PC-3 (cell line): ENCODE results near the gene STPG3. TPM values are rescaled to one million over a fixed set of nuclear protein-coding genes. Genes with fewer than 3 reads are reported as not detected.

Source experiments
- ATAC-seq: fragments of 200-7000 bp; cut with Tn5 transposase; 2 replicates; pipeline ENCODE4 v1.9.1; 2020; ENCODE audit warnings: mild to moderate bottlenecking, moderate library complexity
- BruUV-seq: library from RNA; stranded (reverse); fragments of 400-500 nt; replicated peaks from 2 replicates; lab custom pipeline; 2021; lab: Mats Ljungman, UMichigan
- CTCF ChIA-PET: fragments of 300-600 bp; sonication (Branson Sonifier 250); formaldehyde crosslinking; loops from one replicate; lab custom pipeline; 2022; ENCODE audit warnings: antibody characterized with exemption; lab: Charles Lee
- POLR2A ChIA-PET: fragments of 300-600 bp; sonication (Branson Sonifier 250); formaldehyde crosslinking; loops from one replicate; lab custom pipeline; 2022; ENCODE audit warnings: antibody characterized with exemption; ENCODE audit not compliant: unreplicated experiment; lab: Charles Lee
- DNase-seq: peaks from one replicate; pipeline ENCODE4 v3.0.0-alpha.2; 2015
- H2AFZ ChIP-seq: fragments of 300-600 bp; sonication (generic); 2 replicates; pipeline ENCODE4 v1.6.0; 2016; ENCODE audit warnings: antibody characterized with exemption, low read length
- H3F3A ChIP-seq: fragments of 300-600 bp; sonication (generic); one replicate; pipeline ENCODE4 v1.6.0; 2017; ENCODE audit warnings: antibody characterized with exemption, low read length, control low read depth, mild to moderate bottlenecking; ENCODE audit not compliant: unreplicated experiment
- H3K27ac ChIP-seq: fragments of 300-600 bp; sonication (generic); 2 replicates; pipeline ENCODE4 v1.5.1; 2016; ENCODE audit warnings: mild to moderate bottlenecking, low read length
- H3K27me3 ChIP-seq: fragments of 300-600 bp; sonication (generic); 2 replicates; pipeline ENCODE4 v1.6.1; 2016; ENCODE audit warnings: low read length, mixed read lengths
- H3K36me3 ChIP-seq: fragments of 300-600 bp; sonication (generic); 2 replicates; pipeline ENCODE4 v1.6.1; 2016; ENCODE audit warnings: low read depth, mixed run types, low read length, mixed read lengths
- H3K4me1 ChIP-seq: fragments of 300-600 bp; sonication (generic); 2 replicates; pipeline ENCODE4 v1.5.1; 2016; ENCODE audit warnings: low read length; ENCODE audit not compliant: insufficient read depth
- H3K4me2 ChIP-seq: fragments of 300-600 bp; sonication (generic); 2 replicates; pipeline ENCODE4 v1.6.0; 2016; ENCODE audit warnings: low read length
- H3K4me3 ChIP-seq: fragments of 300-600 bp; sonication (generic); 2 replicates; pipeline ENCODE4 v1.5.1; 2016; ENCODE audit warnings: mild to moderate bottlenecking, low read length, mixed read lengths
- H3K79me2 ChIP-seq: fragments of 300-600 bp; sonication (generic); 2 replicates; pipeline ENCODE4 v1.6.1; 2017; ENCODE audit warnings: low read length, mixed read lengths
- H3K9ac ChIP-seq: fragments of 300-600 bp; sonication (generic); 2 replicates; pipeline ENCODE4 v1.6.0; 2016; ENCODE audit warnings: mild to moderate bottlenecking, low read length
- H3K9me2 ChIP-seq: fragments of 300-600 bp; sonication (generic); replicated peaks from 2 replicates; pipeline ENCODE4 v1.6.1; 2016; ENCODE audit warnings: mixed run types, low read length, mixed read lengths
- H3K9me3 ChIP-seq: fragments of 300-600 bp; sonication (generic); 2 replicates; pipeline ENCODE4 v1.6.1; 2016; ENCODE audit warnings: low read length, mixed read lengths
- H4K20me1 ChIP-seq: fragments of 300-600 bp; sonication (generic); 2 replicates; pipeline ENCODE4 v1.6.1; 2016; ENCODE audit warnings: low read length, mixed read lengths
- EZH2 ChIP-seq: fragments of 300-600 bp; sonication (generic); IDR thresholded peaks from one replicate; pipeline ENCODE4 v1.6.1; 2017; ENCODE audit warnings: antibody characterized with exemption, mild to moderate bottlenecking, low read length; ENCODE audit not compliant: unreplicated experiment
- EZH2phosphoT487 ChIP-seq: fragments of 300-600 bp; sonication (generic); IDR thresholded peaks from 2 replicates; pipeline ENCODE4 v1.6.1; 2018; ENCODE audit warnings: mild to moderate bottlenecking, antibody characterized with exemption, low read length, borderline replicate concordance
- intact Hi-C: fragments of 100-400 bp; cut with micrococcal nuclease; formaldehyde crosslinking; loops from 2 replicates; pipeline ENCODE4 v1.9.0; 2023
- total RNA-seq: library from RNA; depleted of rRNA; stranded (reverse); fragments of >200 nt; gene quantifications from 2 replicates; pipeline ENCODE4 v1.2.3, GENCODE V29; 2014
- TF ChIP-seq, protein P1 (sequence below): fragments of 300-600 bp; sonication (generic); conservative IDR thresholded peaks from 2 replicates; pipeline ENCODE4 v1.5.1; 2017; ENCODE audit warnings: antibody characterized with exemption, low read depth, mild to moderate bottlenecking, low read length

The STPG3 gene
- total RNA-seq, 1 experiment from 2014 or later = not detected

DNA sequence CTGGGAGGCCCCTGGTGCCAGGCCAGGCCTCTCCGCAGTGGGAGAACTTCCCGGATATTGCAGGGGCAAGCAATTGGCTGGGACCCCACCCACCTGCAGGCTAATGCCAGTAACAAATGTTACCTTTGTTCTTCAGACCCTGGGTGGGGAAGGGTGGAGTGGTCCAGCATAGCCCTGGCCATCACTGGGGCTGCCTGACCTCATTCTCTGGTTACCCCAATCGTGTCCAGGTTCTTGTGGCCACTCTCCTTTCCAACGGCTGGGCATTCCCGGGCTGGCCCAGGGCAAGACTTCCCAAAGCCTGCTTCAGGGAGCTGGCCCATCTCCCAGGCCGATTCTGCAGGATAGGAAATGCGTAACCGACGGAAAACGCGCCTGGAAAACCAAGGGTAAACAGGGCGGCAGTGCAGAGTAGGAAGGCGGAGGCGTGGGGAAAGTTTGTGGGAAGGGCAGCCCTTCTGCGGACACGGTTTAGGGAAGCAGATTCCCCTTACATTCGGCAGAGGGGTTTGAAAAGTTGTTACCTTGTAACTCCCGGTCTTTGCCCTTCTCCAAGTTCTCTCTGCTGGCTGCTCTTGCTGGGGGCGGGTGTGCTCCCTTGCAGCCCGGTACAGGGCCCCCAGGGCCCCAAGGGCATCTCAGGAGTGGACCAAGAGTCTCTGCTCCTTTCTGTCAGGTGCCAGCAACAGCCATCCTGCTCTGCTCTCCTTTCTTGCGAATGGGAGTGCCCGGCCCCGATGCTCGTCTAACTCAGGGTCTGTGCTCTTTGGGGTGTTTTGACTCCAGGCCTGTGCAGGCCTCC lies 47.5 kb downstream of the STPG3 start:
- H3K4me2 ChIP-seq = no peak overlapping the region
- intact Hi-C loops = no loop called here

DNA sequence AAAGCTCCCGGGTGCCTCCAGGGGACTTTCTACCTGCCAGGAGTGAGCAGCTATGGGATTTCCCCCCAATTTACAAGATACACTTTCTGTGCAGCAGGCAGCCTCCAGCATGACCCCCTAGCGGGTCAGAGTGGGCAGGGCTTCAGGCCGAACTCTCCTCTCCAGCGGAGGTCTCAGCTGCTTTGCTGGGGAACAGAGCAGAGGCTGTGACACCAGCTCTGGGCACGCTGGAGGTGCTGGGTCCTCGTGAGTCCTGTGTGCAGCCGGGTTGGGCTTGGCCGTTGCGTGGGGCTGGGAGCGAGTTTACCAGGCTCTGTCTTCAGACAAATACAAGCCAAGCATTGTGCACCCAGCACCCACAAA lies 48.1 kb downstream of the STPG3 start:
- H3K79me2 ChIP-seq = peaks cover 15% of the 10 kb centered on the region
- H3K9ac ChIP-seq = no peak overlapping the region
- CTCF ChIA-PET = no interaction called here
- no peaks in the 10 kb centered on the region for H3K36me3 ChIP-seq
- no peak overlapping the region for H3K4me3 ChIP-seq
- no TSS peak for BruUV-seq
- POLR2A ChIA-PET = interaction anchor here (0.6 kb wide), 1 partner anchor 23 kb away, joined by 4 read pairs; no protein-coding TSS in a partner anchor
- no peaks in the 10 kb centered on the region for H3K9me2 ChIP-seq
- no peak overlapping the region for H3K4me2 ChIP-seq
- H4K20me1 ChIP-seq = peaks cover 10% of the 10 kb centered on the region
- intact Hi-C loops = no loop called here
- H3K9me3 ChIP-seq = no peaks in the 10 kb centered on the region
- peaks cover 5% of the 10 kb centered on the region; the same call in 1 of the 2 replicates for H3K4me1 ChIP-seq
- ATAC-seq (no peak), DNase-seq (no peak)
- no peak overlapping the region for H3K27ac ChIP-seq
- TF ChIP-seq, protein P1, sequence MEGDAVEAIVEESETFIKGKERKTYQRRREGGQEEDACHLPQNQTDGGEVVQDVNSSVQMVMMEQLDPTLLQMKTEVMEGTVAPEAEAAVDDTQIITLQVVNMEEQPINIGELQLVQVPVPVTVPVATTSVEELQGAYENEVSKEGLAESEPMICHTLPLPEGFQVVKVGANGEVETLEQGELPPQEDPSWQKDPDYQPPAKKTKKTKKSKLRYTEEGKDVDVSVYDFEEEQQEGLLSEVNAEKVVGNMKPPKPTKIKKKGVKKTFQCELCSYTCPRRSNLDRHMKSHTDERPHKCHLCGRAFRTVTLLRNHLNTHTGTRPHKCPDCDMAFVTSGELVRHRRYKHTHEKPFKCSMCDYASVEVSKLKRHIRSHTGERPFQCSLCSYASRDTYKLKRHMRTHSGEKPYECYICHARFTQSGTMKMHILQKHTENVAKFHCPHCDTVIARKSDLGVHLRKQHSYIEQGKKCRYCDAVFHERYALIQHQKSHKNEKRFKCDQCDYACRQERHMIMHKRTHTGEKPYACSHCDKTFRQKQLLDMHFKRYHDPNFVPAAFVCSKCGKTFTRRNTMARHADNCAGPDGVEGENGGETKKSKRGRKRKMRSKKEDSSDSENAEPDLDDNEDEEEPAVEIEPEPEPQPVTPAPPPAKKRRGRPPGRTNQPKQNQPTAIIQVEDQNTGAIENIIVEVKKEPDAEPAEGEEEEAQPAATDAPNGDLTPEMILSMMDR = no peak
- TF ChIP-seq EZH2 (no peak), EZH2phosphoT487 (no peak)
- H3F3A ChIP-seq = no peaks in the 10 kb centered on the region
- no peaks in the 10 kb centered on the region for H3K27me3 ChIP-seq
- no peak overlapping the region for H2AFZ ChIP-seq

More for the DNA sequence above, 47.5 kb downstream of the STPG3 start:
- POLR2A ChIA-PET = interaction anchor here (0.6 kb wide), 1 partner anchor 22 kb away, joined by 4 read pairs; no protein-coding TSS in a partner anchor
- no peak for DNase-seq
- TF ChIP-seq EZH2 (no peak), EZH2phosphoT487 (no peak)
- TF ChIP-seq, protein P1 = no peak
- no peak for ATAC-seq
- Histone ChIP-seq H3K9me3 (no peaks in the 10 kb centered on the region), H3K36me3 (no peaks in the 10 kb centered on the region), H4K20me1 (peaks cover 10% of the 10 kb centered on the region), H3K4me3 (no peak overlapping the region), H3K79me2 (peaks cover 15% of the 10 kb centered on the region), H3F3A (no peaks in the 10 kb centered on the region), H3K9me2 (no peaks in the 10 kb centered on the region), H2AFZ (no peak overlapping the region), H3K27me3 (no peaks in the 10 kb centered on the region), H3K27ac (no peak overlapping the region), H3K4me1 (peaks cover 8% of the 10 kb centered on the region; the same call in 1 of the 2 replicates), H3K9ac (no peak overlapping the region)
- BruUV-seq = no TSS peak
- CTCF ChIA-PET = no interaction called here

DNA sequence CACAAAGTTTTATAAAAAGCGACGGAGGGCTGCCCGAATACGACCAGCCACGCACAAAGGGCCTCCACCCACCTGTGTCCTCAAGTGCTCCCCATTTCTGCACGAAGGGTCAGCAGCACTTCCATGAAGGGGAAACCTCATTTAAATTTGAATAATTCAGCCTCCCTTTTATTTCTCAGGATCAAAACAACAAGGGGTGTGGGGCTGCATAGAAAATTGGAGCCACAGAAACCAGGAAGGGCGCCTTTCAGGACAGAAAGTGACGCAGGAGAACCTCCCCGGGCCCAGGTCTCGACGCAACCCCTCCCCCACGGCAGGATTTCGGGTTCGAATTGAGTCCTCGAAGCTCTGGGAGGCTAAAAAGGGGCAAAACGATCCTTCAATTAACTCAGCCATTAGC lies 48.9 kb downstream of the STPG3 start:
- ChIA-PET CTCF (no interaction called here), POLR2A (no interaction called here)
- Histone ChIP-seq H3K9ac (peak overlapping the region; percentile 73; the same call in 1 of the 2 replicates), H3K9me2 (no peaks in the 10 kb centered on the region), H3K4me1 (peaks cover 5% of the 10 kb centered on the region; the same call in 1 of the 2 replicates), H2AFZ (no peak overlapping the region), H3K27ac (no peak overlapping the region), H3K36me3 (no peaks in the 10 kb centered on the region), H4K20me1 (peaks cover 10% of the 10 kb centered on the region), H3K9me3 (no peaks in the 10 kb centered on the region), H3K79me2 (peaks cover 15% of the 10 kb centered on the region), H3K27me3 (no peaks in the 10 kb centered on the region), H3F3A (no peaks in the 10 kb centered on the region), H3K4me3 (peak overlapping the region; percentile 89), H3K4me2 (peak overlapping the region; percentile 89)
- BruUV-seq = TSS peak; percentile 83
- ATAC-seq (no peak), DNase-seq (no peak)
- intact Hi-C loops = no loop called here
- TF ChIP-seq, protein P1 = no peak
- TF ChIP-seq EZH2 (no peak), EZH2phosphoT487 (no peak)
